Panc1 (cell line): ENCODE measurements around the gene PNO1. TPM values are rescaled to one million over a fixed set of nuclear protein-coding genes. Genes with fewer than 3 reads are reported as not detected.

ENCODE experiments used
- ATAC-seq: fragments of 200-7000 bp; cut with Tn5 transposase; 2 replicates; pipeline ENCODE4 v1.9.1; 2020; ENCODE audit warnings: mild to moderate bottlenecking, moderate library complexity
- BruUV-seq: library from RNA; stranded (reverse); fragments of 400-500 nt; replicated peaks from 2 replicates; lab custom pipeline; 2021; lab: Mats Ljungman, UMichigan
- CTCF ChIA-PET: fragments of 300-600 bp; sonication (Branson Sonifier 250); formaldehyde crosslinking; loops from one replicate; lab custom pipeline; 2022; ENCODE audit warnings: antibody characterized with exemption; lab: Charles Lee
- POLR2A ChIA-PET: fragments of 300-600 bp; sonication (Branson Sonifier 250); formaldehyde crosslinking; loops from one replicate; lab custom pipeline; 2022; ENCODE audit warnings: antibody characterized with exemption; lab: Charles Lee
- DNase-seq: peaks from one replicate; pipeline ENCODE4 v3.0.0-alpha.2; 2010; ENCODE audit warnings: low read depth, low spot score
- H3K27ac ChIP-seq: 2 replicates; pipeline ENCODE4 v1.5.1; 2011; ENCODE audit warnings: mild to moderate bottlenecking, low read length, inconsistent platforms
- H3K27me3 ChIP-seq: fragments of 200-500 bp; sonication (Bioruptor generic); 2 replicates; pipeline ENCODE4 v1.6.0; 2014; ENCODE audit warnings: low read length, inconsistent platforms; ENCODE audit not compliant: control insufficient read depth, insufficient read depth
- H3K36me3 ChIP-seq: fragments of 200-500 bp; sonication (Bioruptor generic); 2 replicates; pipeline ENCODE4 v1.5.1; 2014; ENCODE audit warnings: inconsistent platforms, mild to moderate bottlenecking, low read length, moderate library complexity; ENCODE audit not compliant: control insufficient read depth, insufficient read depth
- H3K4me1 ChIP-seq: 2 replicates; pipeline ENCODE4 v1.5.1; 2011; ENCODE audit warnings: inconsistent platforms, mild to moderate bottlenecking, low read length, moderate library complexity; ENCODE audit not compliant: control insufficient read depth, insufficient read depth
- H3K4me3 ChIP-seq, 2 experiments: 2 replicates each; pipeline ENCODE4 v1.5.1; 2011 to 2012; ENCODE audit warnings: low read depth in 2 of 2, low read length in 2 of 2, mild to moderate bottlenecking in 2 of 2, inconsistent platforms in 1 of 2, moderate library complexity in 1 of 2
- H3K9me3 ChIP-seq: fragments of 200-500 bp; sonication (Bioruptor generic); 2 replicates; pipeline ENCODE4 v1.5.1; 2014; ENCODE audit warnings: low read depth, mild to moderate bottlenecking, inconsistent platforms, low read length, moderate library complexity; ENCODE audit not compliant: control insufficient read depth, insufficient read depth
- CTCF ChIP-seq: fragments of 450-650 bp; IDR thresholded peaks from 2 replicates; pipeline ENCODE4 v1.5.1; 2017; ENCODE audit warnings: mild to moderate bottlenecking
- POLR2AphosphoS5 ChIP-seq: IDR thresholded peaks from 2 replicates; pipeline ENCODE4 v1.6.1; 2012; ENCODE audit warnings: mild to moderate bottlenecking, low read depth, low read length, moderate library complexity
- REST ChIP-seq, 2 experiments: IDR thresholded peaks; 2 replicates each; pipeline ENCODE4 v1.6.1; 2011 to 2012; ENCODE audit warnings: low read depth in 2 of 2, control low read depth in 1 of 2, low read length in 1 of 2, mild to moderate bottlenecking in 1 of 2, moderate library complexity in 1 of 2; ENCODE audit not compliant: insufficient read depth in 1 of 2
- SIN3A ChIP-seq: IDR thresholded peaks from 2 replicates; pipeline ENCODE4 v1.6.1; 2012; ENCODE audit warnings: low read depth, mild to moderate bottlenecking, low read length, moderate library complexity, borderline replicate concordance; ENCODE audit not compliant: insufficient read depth
- TCF7L2 ChIP-seq: IDR thresholded peaks from 2 replicates; pipeline ENCODE4 v1.6.1; 2011; ENCODE audit warnings: mild to moderate bottlenecking, low read depth, low read length, inconsistent platforms
- in situ Hi-C: cut with HindIII; loops from 2 replicates; pipeline ENCODE4 v1.10.0; 2016; ENCODE audit warnings: low sequenced_read_pairs, low pct_unique_long_range_greater_than_20kb
- intact Hi-C: fragments of 100-400 bp; cut with micrococcal nuclease; formaldehyde crosslinking; loops from one replicate; pipeline ENCODE4 v1.10.0; 2022; ENCODE audit not compliant: unreplicated experiment
- total RNA-seq: library from RNA; stranded (reverse); gene quantifications from one replicate; pipeline ENCODE4 v1.2.1, GENCODE V29; 2021; ENCODE audit not compliant: unreplicated experiment

The PNO1 gene
- total RNA-seq, 1 experiment from 2014 or later, result 37.7 TPM

- no TSS peak for BruUV-seq
- H3K36me3 ChIP-seq, result peaks cover 9% of the 10 kb centered on the region; the same call in 1 of the 2 replicates
- ATAC-seq (no peak), DNase-seq (no peak)
- H3K9me3 ChIP-seq, result no peaks in the 10 kb centered on the region
- TF ChIP-seq REST (IDR thresholded peaks at IDR 0.05; ENCODE audit: insufficient read depth in 1 of 2, low read depth in 2 of 2, low read length in 1 of 2) (no peak), POLR2AphosphoS5 (no peak), SIN3A (no peak), TCF7L2 (no peak), CTCF (no peak)
- intact Hi-C loops (no loop called here), in situ Hi-C loops (no loop called here)
- POLR2A ChIA-PET, result no interaction called here
- H3K4me1 ChIP-seq, result no peaks in the 10 kb centered on the region
- no peak overlapping the region for H3K27ac ChIP-seq
- H3K4me3 ChIP-seq, result no peak overlapping the region
- CTCF ChIA-PET, result no interaction called here
- H3K27me3 ChIP-seq, result no peaks in the 10 kb centered on the region
Observed at GRCh38 chr2:68182902-68183301, 25.2 kb downstream of the PNO1 start.

GRCh38 chr2:68185541-68186164 is 28.0 kb downstream of the PNO1 start:
- ATAC-seq (0 out of 2 replicates have a peak, but pooled peaks have one; percentile 73), DNase-seq (peak; percentile 42)
- no TSS peak for BruUV-seq
- H3K4me3 ChIP-seq, result no peak overlapping the region
- no peak overlapping the region for H3K27ac ChIP-seq
- no peaks in the 10 kb centered on the region for H3K27me3 ChIP-seq
- no peaks in the 10 kb centered on the region for H3K9me3 ChIP-seq
- ChIA-PET POLR2A (no interaction called here), CTCF (no interaction called here)
- peaks cover 9% of the 10 kb centered on the region; the same call in 1 of the 2 replicates for H3K36me3 ChIP-seq
- in situ Hi-C loops (no loop called here), intact Hi-C loops (no loop called here)
- TF ChIP-seq POLR2AphosphoS5 (no peak), CTCF (peak; percentile 86)
- peaks cover under 1% of the 10 kb centered on the region; the same call in 1 of the 2 replicates for H3K4me1 ChIP-seq
